Liver (tissue), 3 donors: ENCODE data around the gene BASP1.

Experiments
- ATF3 ChIP-seq: IDR thresholded peaks from 2 replicates; pipeline ENCODE4 v1.6.1; 2016; ENCODE audit warnings: antibody characterized with exemption
- FOXA1 ChIP-seq: IDR thresholded peaks from 2 replicates; pipeline ENCODE4 v1.6.1; 2016; ENCODE audit warnings: antibody characterized with exemption
- GABPA ChIP-seq, 2 donors: IDR thresholded peaks in 1 of 2; conservative IDR thresholded peaks in 1 of 2; 2 replicates each; pipeline ENCODE4 v1.6.1; 2016; ENCODE audit warnings: antibody characterized with exemption in 2 of 2, mild to moderate bottlenecking in 1 of 2, moderate library complexity in 1 of 2
- JUND ChIP-seq, 2 donors: IDR thresholded peaks; 2 replicates each; pipeline ENCODE4 v1.6.1; 2016; ENCODE audit warnings: antibody characterized with exemption in 2 of 2
- REST ChIP-seq: IDR thresholded peaks from 2 replicates; pipeline ENCODE4 v1.6.1; 2016; ENCODE audit warnings: antibody characterized with exemption, mild to moderate bottlenecking
- RXRA ChIP-seq, 2 donors: IDR thresholded peaks; 2 replicates each; pipeline ENCODE4 v1.6.1; 2017 to 2018; ENCODE audit warnings: antibody characterized with exemption in 2 of 2, mild to moderate bottlenecking in 1 of 2
- YY1 ChIP-seq: IDR thresholded peaks from 2 replicates; pipeline ENCODE4 v1.6.1; 2016; ENCODE audit warnings: antibody characterized with exemption, mild to moderate bottlenecking
- TF ChIP-seq, protein P1 (sequence below): fragments of 150-350 bp; IDR thresholded peaks from 2 replicates; pipeline ENCODE4 v1.5.1; 2017; ENCODE audit warnings: improper control_type of control experiment, low read depth, low read length; ENCODE audit not compliant: missing input control
- TF ChIP-seq, protein P2 (sequence below): IDR thresholded peaks from 2 replicates; pipeline ENCODE4 v1.6.1; 2016; ENCODE audit warnings: antibody characterized with exemption
- TF ChIP-seq, protein P3 (sequence below): IDR thresholded peaks from 2 replicates; pipeline ENCODE4 v1.6.1; 2016; ENCODE audit warnings: antibody characterized with exemption
- donor health status: healthy.
- donor health status: healthy.

DNA sequence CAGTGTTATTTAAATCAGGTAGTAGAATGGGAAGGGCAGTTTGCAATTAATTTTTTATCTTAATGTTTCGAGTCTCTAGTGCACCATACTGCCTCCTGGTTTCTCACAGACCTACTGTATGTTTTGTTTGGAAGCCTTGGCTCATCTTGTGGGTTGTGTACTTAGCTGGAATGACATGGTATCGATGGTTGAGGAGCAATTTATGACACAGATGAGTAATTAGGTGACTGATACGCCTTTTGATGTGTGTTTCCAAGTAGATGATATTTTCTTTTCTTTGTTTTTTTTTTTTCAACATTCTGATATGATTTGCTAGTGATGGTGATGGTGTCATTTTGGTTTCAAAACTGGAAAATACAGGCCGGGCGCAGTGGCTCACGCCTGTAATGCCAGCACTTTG, 16.1 kb downstream of the BASP1 start:
- TF ChIP-seq ATF3: no peak
- TF ChIP-seq, protein P1, sequence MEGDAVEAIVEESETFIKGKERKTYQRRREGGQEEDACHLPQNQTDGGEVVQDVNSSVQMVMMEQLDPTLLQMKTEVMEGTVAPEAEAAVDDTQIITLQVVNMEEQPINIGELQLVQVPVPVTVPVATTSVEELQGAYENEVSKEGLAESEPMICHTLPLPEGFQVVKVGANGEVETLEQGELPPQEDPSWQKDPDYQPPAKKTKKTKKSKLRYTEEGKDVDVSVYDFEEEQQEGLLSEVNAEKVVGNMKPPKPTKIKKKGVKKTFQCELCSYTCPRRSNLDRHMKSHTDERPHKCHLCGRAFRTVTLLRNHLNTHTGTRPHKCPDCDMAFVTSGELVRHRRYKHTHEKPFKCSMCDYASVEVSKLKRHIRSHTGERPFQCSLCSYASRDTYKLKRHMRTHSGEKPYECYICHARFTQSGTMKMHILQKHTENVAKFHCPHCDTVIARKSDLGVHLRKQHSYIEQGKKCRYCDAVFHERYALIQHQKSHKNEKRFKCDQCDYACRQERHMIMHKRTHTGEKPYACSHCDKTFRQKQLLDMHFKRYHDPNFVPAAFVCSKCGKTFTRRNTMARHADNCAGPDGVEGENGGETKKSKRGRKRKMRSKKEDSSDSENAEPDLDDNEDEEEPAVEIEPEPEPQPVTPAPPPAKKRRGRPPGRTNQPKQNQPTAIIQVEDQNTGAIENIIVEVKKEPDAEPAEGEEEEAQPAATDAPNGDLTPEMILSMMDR: no peak
- no peak for TF ChIP-seq GABPA (IDR thresholded peaks at IDR 0.05 in 1 of 2, conservative IDR thresholded peaks at IDR 0.05 in 1 of 2)
- TF ChIP-seq YY1: no peak
- no peak for TF ChIP-seq FOXA1
- TF ChIP-seq, protein P2, sequence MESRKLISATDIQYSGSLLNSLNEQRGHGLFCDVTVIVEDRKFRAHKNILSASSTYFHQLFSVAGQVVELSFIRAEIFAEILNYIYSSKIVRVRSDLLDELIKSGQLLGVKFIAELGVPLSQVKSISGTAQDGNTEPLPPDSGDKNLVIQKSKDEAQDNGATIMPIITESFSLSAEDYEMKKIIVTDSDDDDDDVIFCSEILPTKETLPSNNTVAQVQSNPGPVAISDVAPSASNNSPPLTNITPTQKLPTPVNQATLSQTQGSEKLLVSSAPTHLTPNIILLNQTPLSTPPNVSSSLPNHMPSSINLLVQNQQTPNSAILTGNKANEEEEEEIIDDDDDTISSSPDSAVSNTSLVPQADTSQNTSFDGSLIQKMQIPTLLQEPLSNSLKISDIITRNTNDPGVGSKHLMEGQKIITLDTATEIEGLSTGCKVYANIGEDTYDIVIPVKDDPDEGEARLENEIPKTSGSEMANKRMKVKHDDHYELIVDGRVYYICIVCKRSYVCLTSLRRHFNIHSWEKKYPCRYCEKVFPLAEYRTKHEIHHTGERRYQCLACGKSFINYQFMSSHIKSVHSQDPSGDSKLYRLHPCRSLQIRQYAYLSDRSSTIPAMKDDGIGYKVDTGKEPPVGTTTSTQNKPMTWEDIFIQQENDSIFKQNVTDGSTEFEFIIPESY: no peak
- no peak for TF ChIP-seq JUND (IDR thresholded peaks at IDR 0.05)
- TF ChIP-seq, protein P3, sequence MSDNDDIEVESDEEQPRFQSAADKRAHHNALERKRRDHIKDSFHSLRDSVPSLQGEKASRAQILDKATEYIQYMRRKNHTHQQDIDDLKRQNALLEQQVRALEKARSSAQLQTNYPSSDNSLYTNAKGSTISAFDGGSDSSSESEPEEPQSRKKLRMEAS: no peak
- no peak for TF ChIP-seq REST
- no peak for TF ChIP-seq RXRA (IDR thresholded peaks at IDR 0.05)
